GM12891 (cell line): ENCODE results near the gene ANO4.

ENCODE experiments used
- POLR2A ChIP-seq: IDR thresholded peaks from 2 replicates; pipeline ENCODE4 v1.6.1; 2011; ENCODE audit warnings: low read depth, low read length, control low read depth
- POLR2AphosphoS5 ChIP-seq: IDR thresholded peaks from 2 replicates; pipeline ENCODE4 v1.6.1; 2011; ENCODE audit warnings: low read depth, low read length, control low read depth
- SPI1 ChIP-seq: IDR thresholded peaks from 2 replicates; pipeline ENCODE4 v1.6.1; 2011; ENCODE audit warnings: low read depth, low read length, control low read depth

DNA sequence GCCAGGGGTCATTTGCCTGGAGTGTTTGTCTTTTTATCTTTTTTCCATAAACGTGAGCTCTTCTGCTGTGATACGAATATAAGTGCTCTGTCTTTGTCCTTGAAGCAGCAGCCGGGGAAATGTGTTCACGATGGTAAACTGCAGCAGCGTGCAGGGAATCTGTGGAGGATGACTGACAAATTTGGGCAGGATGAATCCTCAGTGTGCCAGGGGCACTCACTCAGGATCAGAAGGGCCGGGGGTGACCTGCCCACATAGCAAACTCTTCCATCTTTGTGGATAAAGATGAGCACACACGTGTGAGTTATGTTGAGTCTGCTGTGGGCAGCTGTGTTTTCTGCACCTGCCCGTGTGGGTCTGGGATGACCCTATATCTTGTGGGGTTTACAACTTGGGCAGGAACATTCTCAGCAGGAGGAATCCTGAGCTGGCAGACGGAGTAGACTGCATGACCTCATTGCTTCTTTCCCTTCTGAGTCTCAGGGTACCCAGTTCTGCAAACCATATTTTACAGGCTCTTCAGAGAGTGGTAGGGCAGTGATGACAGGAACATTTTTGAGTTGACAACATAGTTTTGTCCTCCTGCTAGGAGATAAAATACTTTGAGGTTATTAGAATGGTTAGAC is 711 bp downstream of the ANO4 start:
- TF ChIP-seq POLR2AphosphoS5: no peak
- no peak for TF ChIP-seq POLR2A
- TF ChIP-seq SPI1: no peak
